Endothelial cell of umbilical vein (primary cell): ENCODE data around the gene ATP6V0C. TPM values are rescaled to one million over a fixed set of nuclear protein-coding genes. Genes with fewer than 3 reads are reported as not detected.

Source experiments
- BruUV-seq: library from RNA; stranded (reverse); fragments of 400-500 nt; replicated peaks from 2 replicates; lab custom pipeline; 2021; lab: Mats Ljungman, UMichigan
- CTCF ChIA-PET: fragments of 300-600, 350-600 bp; sonication (Branson Sonifier 250); formaldehyde crosslinking; loops from one replicate; lab custom pipeline; 2021; ENCODE audit warnings: antibody characterized with exemption, inconsistent platforms; lab: Charles Lee
- POLR2A ChIA-PET: fragments of 300-600, 350-600 bp; sonication (Branson Sonifier 250); formaldehyde crosslinking; loops from one replicate; lab custom pipeline; 2021; ENCODE audit warnings: antibody characterized with exemption, inconsistent platforms; lab: Charles Lee
- DNase-seq: peaks from one replicate; pipeline ENCODE4 v3.0.0-alpha.2; 2011; ENCODE audit warnings: low read depth, low spot score
- FAIRE-seq: peaks from 2 replicates; lab custom pipeline; 2011; peaks lifted over from hg19 to GRCh38; lab: Jason Lieb, UNC
- H2AFZ ChIP-seq: 2 replicates; pipeline ENCODE4 v1.6.0; 2012; ENCODE audit warnings: low read depth, low read length, control low read depth, inconsistent platforms
- H3K27ac ChIP-seq: 2 replicates; pipeline ENCODE4 v1.5.1; 2011; ENCODE audit warnings: low read depth, mild to moderate bottlenecking, control low read depth, low read length, moderate library complexity; ENCODE audit not compliant: insufficient read depth
- H3K27me3 ChIP-seq, 2 experiments: 2 replicates each; pipeline versions ENCODE4 v1.6.0 to v1.6.1; 2011; ENCODE audit warnings: low read length in 2 of 2, mixed read lengths in 1 of 2; ENCODE audit not compliant: control insufficient read depth in 2 of 2, insufficient read depth in 2 of 2
- H3K36me3 ChIP-seq, 2 experiments: 2 replicates in 1 of 2; 3 replicates in 1 of 2; pipeline ENCODE4 v1.5.1; 2011; ENCODE audit warnings: low read length in 2 of 2, mild to moderate bottlenecking in 1 of 2, moderate library complexity in 1 of 2; ENCODE audit not compliant: control insufficient read depth in 2 of 2, insufficient read depth in 2 of 2; ENCODE audit errors: extremely low read depth in 1 of 2
- H3K4me1 ChIP-seq: 3 replicates; pipeline ENCODE4 v1.5.1; 2011; ENCODE audit warnings: mild to moderate bottlenecking, low read length; ENCODE audit not compliant: control insufficient read depth, insufficient read depth; ENCODE audit errors: extremely low read depth
- H3K4me2 ChIP-seq: 2 replicates; pipeline ENCODE4 v1.6.1; 2011; ENCODE audit warnings: low read length, control low read depth, mixed read lengths; ENCODE audit not compliant: insufficient read depth
- H3K4me3 ChIP-seq, 3 experiments: fragments of 200-600 bp in 1 of 3; sonication (generic), shearing (Covaris generic) in 1 of 3; replicated peaks in 1 of 3; 2 replicates each; pipeline ENCODE4 v1.5.1; 2011 to 2016; ENCODE audit warnings: control low read depth in 3 of 3, low read length in 3 of 3, mild to moderate bottlenecking in 2 of 3, inconsistent platforms in 1 of 3, low read depth in 1 of 3, moderate library complexity in 1 of 3; ENCODE audit not compliant: insufficient read depth in 1 of 3
- H3K79me2 ChIP-seq: 2 replicates; pipeline ENCODE4 v1.6.0; 2012; ENCODE audit warnings: low read length, inconsistent platforms; ENCODE audit not compliant: control insufficient read depth, insufficient read depth
- H3K9ac ChIP-seq: replicated peaks from 2 replicates; pipeline ENCODE3; 2011; ENCODE audit warnings: low read length, control low read depth; ENCODE audit not compliant: insufficient read depth; ENCODE audit errors: extremely low read depth
- H3K9me1 ChIP-seq: replicated peaks from 3 replicates; pipeline ENCODE4 v1.6.0; 2011; ENCODE audit warnings: mild to moderate bottlenecking, low read length; ENCODE audit not compliant: control insufficient read depth, insufficient read depth; ENCODE audit errors: extremely low read depth
- H3K9me3 ChIP-seq: replicated peaks from 2 replicates; pipeline ENCODE4 v1.5.1; 2012; ENCODE audit warnings: low read length, inconsistent platforms; ENCODE audit not compliant: control insufficient read depth, insufficient read depth
- H4K20me1 ChIP-seq: replicated peaks from 2 replicates; pipeline ENCODE3; 2011; ENCODE audit warnings: mild to moderate bottlenecking, low read length; ENCODE audit not compliant: control insufficient read depth, insufficient read depth; ENCODE audit errors: extremely low read depth
- CTCF ChIP-seq, 2 donors: IDR thresholded peaks; 1 replicate in 1 of 2; 2 replicates in 1 of 2; pipeline ENCODE4 v1.5.1; 2011; ENCODE audit warnings: low read length in 2 of 2, mild to moderate bottlenecking in 2 of 2, moderate library complexity in 2 of 2, control low read depth in 1 of 2, inconsistent platforms in 1 of 2, low read depth in 1 of 2; ENCODE audit not compliant: insufficient read depth in 1 of 2; ENCODE audit errors: extremely low read depth in 1 of 2
- EZH2 ChIP-seq: IDR thresholded peaks from 2 replicates; pipeline ENCODE4 v1.6.1; 2012; ENCODE audit warnings: borderline replicate concordance, low read depth, mild to moderate bottlenecking, moderate library complexity, low read length, inconsistent platforms; ENCODE audit not compliant: severe bottlenecking
- FOS ChIP-seq: IDR thresholded peaks from 2 replicates; pipeline ENCODE4 v1.6.1; 2011; ENCODE audit warnings: mild to moderate bottlenecking, low read length, moderate library complexity, borderline replicate concordance; ENCODE audit not compliant: insufficient read depth
- GATA2 ChIP-seq: IDR thresholded peaks from 2 replicates; pipeline ENCODE4 v1.7.0; 2011; ENCODE audit warnings: low read depth, mild to moderate bottlenecking, moderate library complexity, mixed read lengths, low read length; ENCODE audit not compliant: insufficient read length, insufficient read depth
- JUN ChIP-seq: IDR thresholded peaks from 2 replicates; pipeline ENCODE4 v1.6.1; 2011; ENCODE audit warnings: borderline replicate concordance, low read depth; ENCODE audit not compliant: insufficient read length, insufficient read depth
- MYC ChIP-seq: IDR thresholded peaks from one replicate; pipeline ENCODE4 v1.6.1; 2011; ENCODE audit warnings: mild to moderate bottlenecking, low read depth, low read length
- POLR2A ChIP-seq: IDR thresholded peaks from 2 replicates; pipeline ENCODE4 v1.6.1; 2012; ENCODE audit warnings: low read depth, mild to moderate bottlenecking, control low read depth, low read length
- POLR2AphosphoS5 ChIP-seq: IDR thresholded peaks from 2 replicates; pipeline ENCODE4 v1.6.1; 2012; ENCODE audit warnings: low read depth, mild to moderate bottlenecking, control low read depth, low read length, moderate library complexity; ENCODE audit not compliant: insufficient read depth
- dilution Hi-C: fragments of 300-500 bp; cut with MboI; formaldehyde crosslinking; loops from one replicate; pipeline ENCODE4 v1.15.0; 2019; ENCODE audit warnings: low sequenced_read_pairs; ENCODE audit not compliant: extremely low pct_ligation_motif_present
- intact Hi-C: fragments of 100-400 bp; cut with micrococcal nuclease; formaldehyde crosslinking; loops from one replicate; pipeline ENCODE4 v1.10.0; 2022
- polyA plus RNA-seq, 4 experiments: library from polyadenylated mRNA; depleted of rRNA in 3 of 4; stranded (reverse) in 3 of 4; unstranded in 1 of 4; fragments of >200 nt; gene quantifications; 2 replicates each; pipeline versions ENCODE4 v1.2.1 to v1.2.3, GENCODE V29; 2011 to 2012; ENCODE audit warnings: missing spikeins in 1 of 4
- total RNA-seq: library from RNA; stranded (reverse); gene quantifications from 2 replicates; pipeline ENCODE4 v1.2.3, GENCODE V29; 2021
- TF ChIP-seq, protein P1 (sequence below): IDR thresholded peaks from 2 replicates; pipeline ENCODE4 v1.6.1; 2011; ENCODE audit not compliant: insufficient read depth, insufficient read length

Gene ATP6V0C
- total and polyA plus RNA-seq, 2 donors (not counting 3 experiments of a cell fraction or from before 2014, with no cell fraction given) = 146 to 194 TPM

- POLR2A ChIA-PET = no interaction called here
- TF ChIP-seq JUN (no peak), FOS (no peak), POLR2A (no peak), MYC (no peak), EZH2 (no peak), POLR2AphosphoS5 (no peak), CTCF (IDR thresholded peaks at IDR 0.05; ENCODE audit: extremely low read depth in 1 of 2, insufficient read depth in 1 of 2, low read depth in 1 of 2, low read length in 2 of 2) (no peak), GATA2 (no peak)
- TF ChIP-seq, protein P1, sequence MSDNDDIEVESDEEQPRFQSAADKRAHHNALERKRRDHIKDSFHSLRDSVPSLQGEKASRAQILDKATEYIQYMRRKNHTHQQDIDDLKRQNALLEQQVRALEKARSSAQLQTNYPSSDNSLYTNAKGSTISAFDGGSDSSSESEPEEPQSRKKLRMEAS = no peak
- Histone ChIP-seq H3K9ac (no peak overlapping the region), H3K9me3 (no peaks in the 10 kb centered on the region), H2AFZ (no peak overlapping the region), H3K79me2 (peaks cover 33% of the 10 kb centered on the region), H3K9me1 (no peaks in the 10 kb centered on the region), H3K4me1 (peaks cover 21% of the 10 kb centered on the region), H3K4me3 (no peak overlapping the region), H4K20me1 (peaks cover 2% of the 10 kb centered on the region), H3K4me2 (no peak overlapping the region), H3K27ac (no peak overlapping the region), H3K36me3 (no peaks in the 10 kb centered on the region), H3K27me3 (no peaks in the 10 kb centered on the region)
- no peak for DNase-seq
- no peak for FAIRE-seq
- BruUV-seq = no TSS peak
- CTCF ChIA-PET = interaction anchor here (1.2 kb wide), 1 partner anchor 11 kb away, joined by 5 read pairs; no protein-coding TSS in a partner anchor
- dilution Hi-C loops = no loop called here
- intact Hi-C loops = loop anchor here (1.0 kb wide), 1 partner anchor 26 kb away; no protein-coding TSS in a partner anchor
These were observed 1.6 kb upstream of the ATP6V0C start for GRCh38 chr16:2511996-2512734.
